IMR-90 (cell line): ENCODE data around the gene RAB25.

Experiments used
- CEBPB ChIP-seq: IDR thresholded peaks from 2 replicates; pipeline ENCODE4 v1.6.1; 2012; ENCODE audit warnings: low read depth, low read length, improper control_type of control experiment
- CTCF ChIP-seq: conservative IDR thresholded peaks from 2 replicates; pipeline ENCODE4 v1.5.1; 2012; ENCODE audit warnings: mild to moderate bottlenecking, low read depth, low read length, improper control_type of control experiment
- MAZ ChIP-seq: IDR thresholded peaks from 2 replicates; pipeline ENCODE4 v1.6.1; 2012; ENCODE audit warnings: low read depth, mild to moderate bottlenecking, low read length, improper control_type of control experiment, moderate library complexity, borderline replicate concordance
- NFE2L2 ChIP-seq: fragments of 150-350 bp; IDR thresholded peaks from 2 replicates; pipeline ENCODE4 v1.6.1; 2016; ENCODE audit warnings: low read depth, mild to moderate bottlenecking, low read length
- POLR2A ChIP-seq: IDR thresholded peaks from 2 replicates; pipeline ENCODE4 v1.6.1; 2012; ENCODE audit warnings: mild to moderate bottlenecking, low read depth, low read length
- RAD21 ChIP-seq: IDR thresholded peaks from 2 replicates; pipeline ENCODE4 v1.6.1; 2012; ENCODE audit warnings: low read length, improper control_type of control experiment
- RFX5 ChIP-seq: IDR thresholded peaks from 2 replicates; pipeline ENCODE4 v1.8.0; 2012; ENCODE audit warnings: low read depth, mild to moderate bottlenecking, low read length, moderate library complexity
- SMC3 ChIP-seq: fragments of 150-350 bp; IDR thresholded peaks from 2 replicates; pipeline ENCODE4 v1.6.1; 2016; ENCODE audit warnings: low read depth, mild to moderate bottlenecking, antibody characterized with exemption, low read length, moderate library complexity
- USF2 ChIP-seq: fragments of 150-350 bp; IDR thresholded peaks from 2 replicates; pipeline ENCODE4 v1.6.1; 2017; ENCODE audit warnings: mild to moderate bottlenecking, antibody characterized with exemption, low read length, low read depth

GRCh38 chr1:156063997-156064285 lies 3.0 kb downstream of the RAB25 start:
- no peak for TF ChIP-seq POLR2A
- no peak for TF ChIP-seq CTCF
- TF ChIP-seq SMC3: no peak
- TF ChIP-seq NFE2L2: no peak
- TF ChIP-seq USF2: no peak
- TF ChIP-seq MAZ: no peak
- no peak for TF ChIP-seq RFX5
- TF ChIP-seq RAD21: no peak
- TF ChIP-seq CEBPB: no peak
